SK-N-SH (cell line): ENCODE results near the gene CEBPZ. TPM values are rescaled to one million over a fixed set of nuclear protein-coding genes. Genes with fewer than 3 reads are reported as not detected.

ENCODE experiments used
- CTCF ChIA-PET: fragments of 300-600, 350-600 bp; formaldehyde crosslinking; extraction: SDS; loops from one replicate; lab custom pipeline; 2021; lab: Yijun Ruan, JAX
- POLR2A ChIA-PET: fragments of 350-600 bp; sonication (Branson Sonifier 250); formaldehyde crosslinking; extraction: SDS; loops from one replicate; lab custom pipeline; 2020; ENCODE audit warnings: antibody characterized with exemption, inconsistent platforms; lab: Yijun Ruan, JAX
- DNase-seq: peaks from one replicate; pipeline ENCODE4 v3.0.0; 2012
- H2AFZ ChIP-seq: fragments of 200-600 bp; sonication (generic); 2 replicates; pipeline ENCODE4 v1.8.1; 2016; ENCODE audit warnings: antibody characterized with exemption, mild to moderate bottlenecking, low read depth
- H3F3A ChIP-seq: fragments of 200-600 bp; sonication (generic); replicated peaks from 2 replicates; pipeline ENCODE3; 2016; ENCODE audit warnings: antibody characterized with exemption, mild to moderate bottlenecking; ENCODE audit not compliant: insufficient read depth
- H3K27ac ChIP-seq, 2 experiments: fragments of 200-500 bp in 1 of 2; fragments of 200-600 bp in 1 of 2; sonication (Bioruptor generic) in 1 of 2; sonication (generic), shearing (Covaris generic) in 1 of 2; 2 replicates each; pipeline versions ENCODE4 v1.5.1 to v1.6.1; 2014 to 2016; ENCODE audit warnings: low read depth in 2 of 2, inconsistent platforms in 1 of 2, low read length in 1 of 2, mild to moderate bottlenecking in 1 of 2, mixed read lengths in 1 of 2
- H3K27me3 ChIP-seq: fragments of 200-600 bp; sonication (generic), shearing (Covaris generic); 2 replicates; pipeline ENCODE4 v1.6.1; 2016; ENCODE audit warnings: mixed run types; ENCODE audit not compliant: insufficient read depth
- H3K36me3 ChIP-seq, 2 experiments: fragments of 200-500 bp in 1 of 2; fragments of 200-600 bp in 1 of 2; sonication (Bioruptor generic) in 1 of 2; sonication (generic) in 1 of 2; replicated peaks in 1 of 2; 2 replicates each; pipeline versions ENCODE3 to v1.5.1; 2014 to 2016; ENCODE audit warnings: low read length in 1 of 2, mild to moderate bottlenecking in 1 of 2; ENCODE audit not compliant: insufficient read depth in 2 of 2, control insufficient read depth in 1 of 2
- H3K4me1 ChIP-seq, 2 experiments: fragments of 200-500 bp in 1 of 2; fragments of 200-600 bp in 1 of 2; sonication (Bioruptor generic) in 1 of 2; sonication (generic), shearing (Covaris generic) in 1 of 2; 2 replicates each; pipeline versions ENCODE4 v1.5.1 to v1.6.1; 2014 to 2016; ENCODE audit warnings: low read depth in 1 of 2, low read length in 1 of 2, mixed run types in 1 of 2; ENCODE audit not compliant: insufficient read depth in 2 of 2, control insufficient read depth in 1 of 2
- H3K4me2 ChIP-seq: fragments of 200-600 bp; sonication (generic), shearing (Covaris generic); 2 replicates; pipeline ENCODE4 v1.6.1; 2017; ENCODE audit warnings: mixed run types
- H3K4me3 ChIP-seq, 2 experiments: fragments of 200-500 bp in 1 of 2; fragments of 200-600 bp in 1 of 2; sonication (Bioruptor generic) in 1 of 2; sonication (generic), shearing (Covaris generic) in 1 of 2; 2 replicates each; pipeline versions ENCODE4 v1.5.1 to v1.8.1; 2014 to 2016; ENCODE audit warnings: low read depth in 2 of 2, inconsistent platforms in 1 of 2, low read length in 1 of 2, mild to moderate bottlenecking in 1 of 2, mixed read lengths in 1 of 2, moderate library complexity in 1 of 2
- H3K79me2 ChIP-seq: fragments of 200-600 bp; sonication (generic); 2 replicates; pipeline ENCODE4 v1.8.1; 2017; ENCODE audit warnings: mild to moderate bottlenecking; ENCODE audit not compliant: insufficient read depth
- H3K9ac ChIP-seq: fragments of 200-600 bp; sonication (generic); 2 replicates; pipeline ENCODE4 v1.6.1; 2017; ENCODE audit warnings: mixed run types
- H3K9me2 ChIP-seq: fragments of 200-600 bp; sonication (generic); 2 replicates; pipeline ENCODE4 v1.6.1; 2017; ENCODE audit warnings: mixed run types
- H3K9me3 ChIP-seq: fragments of 200-600 bp; sonication (generic); 2 replicates; pipeline ENCODE4 v1.6.1; 2017; ENCODE audit warnings: mixed run types, mild to moderate bottlenecking, moderate library complexity
- H4K20me1 ChIP-seq: fragments of 200-600 bp; sonication (generic); 2 replicates; pipeline ENCODE4 v1.6.1; 2017; ENCODE audit warnings: mild to moderate bottlenecking, mixed run types; ENCODE audit not compliant: insufficient read depth
- CHD2 ChIP-seq: fragments of 150-350 bp; IDR thresholded peaks from 2 replicates; pipeline ENCODE4 v1.6.1; 2018; ENCODE audit warnings: low read length; ENCODE audit not compliant: partially characterized antibody
- FOSL2 ChIP-seq: IDR thresholded peaks from 2 replicates; pipeline ENCODE4 v1.4.0; 2012; ENCODE audit warnings: low read depth, mild to moderate bottlenecking, moderate library complexity, borderline replicate concordance
- GATA2 ChIP-seq: sonication (generic); formaldehyde crosslinking; IDR thresholded peaks from 2 replicates; pipeline ENCODE4 v1.5.0; 2020; ENCODE audit warnings: mild to moderate bottlenecking, missing genetic modification reagents
- MEF2A ChIP-seq: IDR thresholded peaks from 2 replicates; pipeline ENCODE4 v1.4.0; 2012; ENCODE audit warnings: low read depth, borderline replicate concordance
- MXI1 ChIP-seq: IDR thresholded peaks from 2 replicates; pipeline ENCODE4 v1.6.1; 2012; ENCODE audit warnings: mild to moderate bottlenecking, low read depth, low read length, improper control_type of control experiment
- RAD21 ChIP-seq: IDR thresholded peaks from 2 replicates; pipeline ENCODE4 v1.6.1; 2012; ENCODE audit warnings: mild to moderate bottlenecking, low read length
- RFX5 ChIP-seq: IDR thresholded peaks from 2 replicates; pipeline ENCODE4 v1.6.1; 2012; ENCODE audit warnings: mild to moderate bottlenecking, improper control_type of control experiment, low read length
- SIN3A ChIP-seq: IDR thresholded peaks from 2 replicates; pipeline ENCODE4 v1.6.1; 2012; ENCODE audit warnings: low read depth, mild to moderate bottlenecking, low read length, moderate library complexity, borderline replicate concordance
- TCF12 ChIP-seq: IDR thresholded peaks from 2 replicates; pipeline ENCODE4 v1.4.0; 2012
- YY1 ChIP-seq: IDR thresholded peaks from 2 replicates; pipeline ENCODE4 v1.4.0; 2012; ENCODE audit warnings: low read depth, mild to moderate bottlenecking
- WGBS: methylation state at CpG from one replicate; pipeline ENCODE4 v1.1.6; 2017; ENCODE audit warnings: low lambda C conversion rate; 5-methylcytosine and 5-hydroxymethylcytosine counted together
- polyA plus RNA-seq, 3 experiments: library from polyadenylated mRNA; depleted of rRNA; stranded (reverse); fragments of >200 nt; gene quantifications; 2 replicates each; pipeline ENCODE4 v1.2.3, GENCODE V29; 2012
- TF ChIP-seq, protein P1 (sequence below): IDR thresholded peaks from 2 replicates; pipeline ENCODE4 v1.4.0; 2012; ENCODE audit warnings: low read depth, borderline replicate concordance
- TF ChIP-seq, protein P2 (sequence below): fragments of 150-350 bp; IDR thresholded peaks from 2 replicates; pipeline ENCODE4 v1.6.1; 2017; ENCODE audit warnings: antibody characterized with exemption, low read length, low read depth, borderline replicate concordance
- TF ChIP-seq, protein P3 (sequence below): IDR thresholded peaks from 2 replicates; pipeline ENCODE4 v1.4.0; 2012; ENCODE audit warnings: low read depth
- TF ChIP-seq, protein P4 (sequence below): IDR thresholded peaks from 2 replicates; pipeline ENCODE4; 2012

CEBPZ gene
- polyA plus RNA-seq, 1 of the 3 experiments (the other 2 are of a cell fraction): 9.7 TPM

DNA sequence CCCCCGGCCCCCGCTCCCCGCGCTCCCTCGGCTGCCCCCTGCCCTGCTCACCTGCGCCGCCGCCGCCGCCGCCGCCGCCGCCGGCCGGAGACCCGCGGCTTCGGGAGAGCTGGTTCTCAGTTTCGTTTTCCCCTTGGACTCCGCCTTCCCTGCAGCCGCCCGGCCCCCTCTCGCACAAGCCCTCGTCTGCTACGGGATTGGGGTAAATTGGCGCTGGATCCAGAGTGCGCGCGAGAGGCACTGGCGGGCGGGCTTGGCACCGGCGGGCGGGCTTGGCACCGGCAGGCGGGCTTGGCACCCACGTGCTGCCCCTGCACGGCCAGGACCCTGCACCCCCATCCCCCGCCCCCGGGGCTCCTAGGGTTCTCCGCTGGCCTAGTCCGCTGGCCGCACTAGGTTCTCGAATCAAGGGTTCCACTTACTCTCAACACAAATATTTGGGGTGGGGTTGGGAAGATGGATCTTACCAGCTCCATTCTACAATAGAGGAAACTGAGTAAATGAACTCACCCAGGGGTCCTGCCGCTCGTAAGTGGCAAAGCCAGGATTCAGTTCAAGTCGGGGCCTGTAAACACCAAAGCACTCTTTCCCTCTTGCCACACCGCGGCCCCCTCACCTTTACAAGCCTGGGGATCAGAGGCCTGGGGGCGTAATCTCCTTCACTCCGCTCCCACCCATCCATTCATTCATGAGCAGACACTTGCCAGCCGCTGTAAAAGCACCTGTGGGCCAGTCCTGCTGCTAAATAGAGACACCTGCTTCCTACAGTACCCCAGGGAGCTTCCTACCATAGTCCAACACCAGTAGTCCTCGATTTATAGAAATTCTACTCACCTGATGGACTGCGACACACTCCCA lies 74.3 kb downstream of the CEBPZ start, which contains the start of gene EIF2AK2 (continued):
- TF ChIP-seq TCF12 (no peak), CHD2 (peak; percentile 98), MEF2A (no peak), FOSL2 (no peak), RAD21 (no peak), GATA2 (CRISPR knock-in tag) (no peak)
- TF ChIP-seq, protein P1, sequence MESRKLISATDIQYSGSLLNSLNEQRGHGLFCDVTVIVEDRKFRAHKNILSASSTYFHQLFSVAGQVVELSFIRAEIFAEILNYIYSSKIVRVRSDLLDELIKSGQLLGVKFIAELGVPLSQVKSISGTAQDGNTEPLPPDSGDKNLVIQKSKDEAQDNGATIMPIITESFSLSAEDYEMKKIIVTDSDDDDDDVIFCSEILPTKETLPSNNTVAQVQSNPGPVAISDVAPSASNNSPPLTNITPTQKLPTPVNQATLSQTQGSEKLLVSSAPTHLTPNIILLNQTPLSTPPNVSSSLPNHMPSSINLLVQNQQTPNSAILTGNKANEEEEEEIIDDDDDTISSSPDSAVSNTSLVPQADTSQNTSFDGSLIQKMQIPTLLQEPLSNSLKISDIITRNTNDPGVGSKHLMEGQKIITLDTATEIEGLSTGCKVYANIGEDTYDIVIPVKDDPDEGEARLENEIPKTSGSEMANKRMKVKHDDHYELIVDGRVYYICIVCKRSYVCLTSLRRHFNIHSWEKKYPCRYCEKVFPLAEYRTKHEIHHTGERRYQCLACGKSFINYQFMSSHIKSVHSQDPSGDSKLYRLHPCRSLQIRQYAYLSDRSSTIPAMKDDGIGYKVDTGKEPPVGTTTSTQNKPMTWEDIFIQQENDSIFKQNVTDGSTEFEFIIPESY: peak; percentile 95
- TF ChIP-seq, protein P2, sequence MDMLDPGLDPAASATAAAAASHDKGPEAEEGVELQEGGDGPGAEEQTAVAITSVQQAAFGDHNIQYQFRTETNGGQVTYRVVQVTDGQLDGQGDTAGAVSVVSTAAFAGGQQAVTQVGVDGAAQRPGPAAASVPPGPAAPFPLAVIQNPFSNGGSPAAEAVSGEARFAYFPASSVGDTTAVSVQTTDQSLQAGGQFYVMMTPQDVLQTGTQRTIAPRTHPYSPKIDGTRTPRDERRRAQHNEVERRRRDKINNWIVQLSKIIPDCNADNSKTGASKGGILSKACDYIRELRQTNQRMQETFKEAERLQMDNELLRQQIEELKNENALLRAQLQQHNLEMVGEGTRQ: no peak
- TF ChIP-seq, protein P3, sequence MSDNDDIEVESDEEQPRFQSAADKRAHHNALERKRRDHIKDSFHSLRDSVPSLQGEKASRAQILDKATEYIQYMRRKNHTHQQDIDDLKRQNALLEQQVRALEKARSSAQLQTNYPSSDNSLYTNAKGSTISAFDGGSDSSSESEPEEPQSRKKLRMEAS: peak; percentile 81

DNA sequence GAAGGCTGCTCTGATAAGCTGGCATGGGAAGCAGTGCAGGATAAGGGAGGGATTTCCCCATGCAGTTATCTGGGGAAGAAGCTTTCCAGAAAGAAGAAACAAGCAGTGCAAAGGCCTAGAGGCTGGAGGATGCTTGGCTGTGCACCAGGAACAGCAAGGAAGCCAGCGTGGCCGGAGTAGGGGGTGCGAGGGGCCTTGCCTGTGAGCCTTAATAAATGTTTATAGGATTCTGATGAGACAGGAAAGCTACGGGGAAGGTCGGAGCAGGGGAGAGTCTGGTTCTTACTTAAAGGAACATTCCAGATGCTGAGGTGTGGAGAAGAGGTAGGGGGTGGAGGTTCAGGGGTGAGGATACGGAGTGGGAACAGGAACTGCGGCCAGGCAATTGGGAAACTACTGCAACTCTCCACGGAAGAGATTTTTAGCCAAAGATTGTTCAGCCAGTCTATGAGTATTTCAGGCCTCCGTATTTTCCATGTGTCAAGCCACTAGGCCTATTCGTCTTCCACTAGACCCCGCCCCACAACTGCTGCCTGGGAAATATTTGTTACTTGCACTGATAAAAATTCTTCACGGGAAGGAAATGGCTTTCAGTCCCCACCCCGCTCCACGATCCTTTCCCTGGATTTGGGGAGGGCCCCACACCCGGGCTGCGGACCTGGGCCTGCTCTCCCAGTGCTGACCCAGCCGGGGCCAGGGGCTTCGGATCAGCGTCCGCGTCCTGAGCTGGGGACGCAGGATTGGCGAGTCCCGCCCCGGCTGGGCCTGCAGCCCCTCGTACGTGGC lies 75.1 kb downstream of the CEBPZ start:
- TF ChIP-seq YY1: 0 out of 2 replicates have a peak, but pooled peaks have one; percentile 36
- TF ChIP-seq RFX5: no peak
- TF ChIP-seq, protein P4, sequence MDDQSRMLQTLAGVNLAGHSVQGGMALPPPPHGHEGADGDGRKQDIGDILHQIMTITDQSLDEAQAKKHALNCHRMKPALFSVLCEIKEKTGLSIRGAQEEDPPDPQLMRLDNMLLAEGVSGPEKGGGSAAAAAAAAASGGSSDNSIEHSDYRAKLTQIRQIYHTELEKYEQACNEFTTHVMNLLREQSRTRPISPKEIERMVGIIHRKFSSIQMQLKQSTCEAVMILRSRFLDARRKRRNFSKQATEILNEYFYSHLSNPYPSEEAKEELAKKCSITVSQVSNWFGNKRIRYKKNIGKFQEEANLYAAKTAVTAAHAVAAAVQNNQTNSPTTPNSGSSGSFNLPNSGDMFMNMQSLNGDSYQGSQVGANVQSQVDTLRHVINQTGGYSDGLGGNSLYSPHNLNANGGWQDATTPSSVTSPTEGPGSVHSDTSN: peak; percentile 8; the same call in 1 of the 2 replicates
- TF ChIP-seq MXI1: peak; percentile 53
- TF ChIP-seq, protein P3: peak; percentile 44
- 0 out of 2 replicates have a peak, but pooled peaks have one; percentile 65 for TF ChIP-seq SIN3A
- TF ChIP-seq TCF12: no peak
- peak overlapping the region; percentile 74 to 77 for H3K27ac ChIP-seq
- H2AFZ ChIP-seq: peak overlapping the region; percentile 89
- no peaks in the 10 kb centered on the region for H3K9me2 ChIP-seq
- no peaks in the 10 kb centered on the region for H3F3A ChIP-seq
- DNase-seq: peak; percentile 61
- H3K27me3 ChIP-seq: no peaks in the 10 kb centered on the region
- ChIA-PET POLR2A (interaction anchor here (1.0 to 2.0 kb wide), 5 partner anchors 11 to 169 kb away, joined by 3 to 5 read pairs (median 4); partner anchors contain the start of genes CEBPZOS and PRKD3), CTCF (interaction anchor here (0.6 to 5.3 kb wide), 7 partner anchors 11 to 724 kb away, joined by 3 to 57 read pairs (median 3); no protein-coding TSS in a partner anchor)
- peaks cover 10 to 15% of the 10 kb centered on the region in 2 experiments; a peak in 3 of 4 replicates for H3K4me1 ChIP-seq
- H3K4me3 ChIP-seq: peak overlapping the region; percentile 68
- peak overlapping the region; percentile 87 for H3K9ac ChIP-seq
- H4K20me1 ChIP-seq: no peaks in the 10 kb centered on the region
- peak overlapping the region; percentile 86 for H3K4me2 ChIP-seq
- H3K9me3 ChIP-seq: no peaks in the 10 kb centered on the region
- 6% methylated on average over 25 of the region's 27 CpGs for WGBS
- peaks cover 0 to 9% of the 10 kb centered on the region in 2 experiments for H3K36me3 ChIP-seq
- peaks cover 55% of the 10 kb centered on the region for H3K79me2 ChIP-seq
